Effector CD4-positive, alpha-beta T cell (primary cell): ENCODE data around the gene CUL5.
"Not testable (repeated sequence)": the region's sequence is repeated elsewhere in the genome, so short reads cannot be mapped to it uniquely, and the experiment has no call there.

Source experiments
- DNase-seq: peaks from one replicate; pipeline ENCODE4 v3.0.0-alpha.2; 2020

Gene CUL5

GRCh38 chr11:108025387-108026080, 16.8 kb downstream of the CUL5 start:
- DNase-seq = no peak

GRCh38 chr11:108027057-108027456, 18.4 kb downstream of the CUL5 start:
- no peak for DNase-seq

- not testable (repeated sequence) for DNase-seq
These were observed 20.2 kb downstream of the CUL5 start for GRCh38 chr11:108028822-108029441.

- DNase-seq = not testable (repeated sequence)
These were observed 22.9 kb downstream of the CUL5 start for GRCh38 chr11:108031604-108032003.

DNA sequence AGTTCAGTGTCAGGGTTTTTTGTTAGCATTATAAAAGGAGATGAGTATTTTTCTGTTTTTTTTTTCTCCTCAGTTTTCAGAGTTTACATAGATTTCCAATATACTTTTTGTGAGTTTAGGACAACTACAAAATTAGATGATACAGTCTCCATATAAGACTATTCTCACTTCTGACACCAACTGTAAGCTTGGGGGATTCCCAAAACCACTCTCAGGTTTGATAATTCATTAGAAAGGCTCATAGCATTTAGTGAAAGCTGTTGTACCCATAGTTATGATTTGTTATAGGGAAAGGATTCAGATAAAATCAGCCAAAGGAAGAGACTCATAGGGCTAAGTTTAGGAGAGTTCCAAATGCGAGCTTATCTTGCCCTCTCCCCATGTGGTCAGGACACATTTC, 24.1 kb downstream of the CUL5 start:
- no peak for DNase-seq

- no peak for DNase-seq
These were observed 25.3 kb downstream of the CUL5 start for GRCh38 chr11:108034034-108034433.

DNA sequence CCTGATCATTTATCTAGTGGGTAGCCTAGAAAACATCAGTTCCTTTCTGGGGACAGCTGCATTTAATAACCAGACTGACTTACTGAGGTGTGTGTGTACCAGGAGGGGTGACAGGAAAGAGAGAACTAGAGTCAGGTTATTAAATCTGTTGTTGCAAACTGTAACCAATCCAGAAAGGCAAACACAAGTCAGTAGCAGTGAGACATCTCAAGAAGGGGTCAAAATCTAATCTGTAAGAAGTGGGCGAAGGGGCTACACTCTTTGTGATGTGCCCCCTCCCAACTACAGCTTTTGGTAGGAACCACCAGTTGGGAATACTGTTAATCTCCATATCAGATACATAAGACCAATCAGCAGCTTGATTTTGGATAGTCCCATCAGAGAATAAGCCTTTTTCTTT, 26.3 kb downstream of the CUL5 start:
- DNase-seq = no peak

GRCh38 chr11:108035690-108036089, 27.0 kb downstream of the CUL5 start:
- no peak for DNase-seq

- DNase-seq = no peak
These were observed 28.5 kb downstream of the CUL5 start for GRCh38 chr11:108037211-108037610.

DNA sequence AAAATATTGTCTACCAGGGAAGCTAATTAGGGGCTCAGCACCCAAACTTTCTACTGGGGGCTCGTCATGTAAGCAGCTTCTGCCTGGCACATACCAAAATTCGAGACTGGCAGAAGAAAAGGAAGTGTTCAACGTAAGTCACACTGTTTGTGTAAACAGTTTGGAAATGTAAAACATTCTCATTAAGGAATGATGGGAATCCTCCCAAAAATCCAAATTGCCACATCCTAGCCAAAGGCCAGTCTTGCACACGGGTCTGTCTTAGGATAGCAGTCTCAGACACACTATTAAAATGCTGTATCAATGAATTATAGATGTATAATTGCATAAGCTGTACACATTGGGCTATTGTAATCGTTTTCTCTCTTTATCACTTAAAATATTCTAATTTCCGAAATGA, 28.9 kb downstream of the CUL5 start:
- DNase-seq = no peak

- no peak for DNase-seq
These were observed 39.6 kb downstream of the CUL5 start for GRCh38 chr11:108048269-108048668.

- DNase-seq = no peak
These were observed 53.6 kb downstream of the CUL5 start for GRCh38 chr11:108062336-108062735.

DNA sequence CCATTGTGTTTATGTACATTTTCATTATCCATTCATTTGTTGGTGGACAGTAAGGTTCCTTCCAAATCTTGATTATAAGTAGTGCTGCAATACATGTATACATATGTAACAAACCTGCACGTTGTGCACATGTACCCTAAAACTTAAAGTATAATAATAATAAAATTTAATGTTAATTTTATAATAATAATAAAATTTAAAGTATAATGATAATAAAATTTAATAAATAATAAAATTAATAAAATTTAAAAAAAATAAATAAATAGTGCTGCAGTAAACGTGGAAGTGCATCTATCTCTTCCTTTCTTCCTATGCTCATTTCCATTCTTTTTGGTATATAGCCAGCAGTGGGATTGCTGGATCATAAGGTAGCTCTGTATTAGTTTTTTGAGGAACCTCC, 54.7 kb downstream of the CUL5 start:
- DNase-seq = no peak

DNA sequence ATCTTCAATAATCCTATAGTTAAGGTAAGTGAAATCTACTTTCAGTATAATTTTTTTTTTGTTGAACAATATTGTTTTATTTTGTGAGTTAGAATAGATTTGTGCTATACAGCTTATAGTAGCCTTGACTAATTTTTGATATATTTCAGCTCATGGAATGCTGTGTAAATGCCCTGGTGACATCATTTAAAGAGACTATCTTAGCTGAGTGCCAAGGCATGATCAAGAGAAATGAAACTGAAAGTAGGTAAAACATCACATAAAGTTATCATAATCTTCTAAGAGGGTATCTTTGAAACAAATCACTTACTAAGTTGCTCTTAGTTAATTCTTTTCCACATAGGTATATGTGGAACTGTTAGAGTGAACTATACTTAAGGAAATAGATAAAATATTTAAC, 61.2 kb downstream of the CUL5 start:
- no peak for DNase-seq

GRCh38 chr11:108084811-108085210, 76.1 kb downstream of the CUL5 start:
- DNase-seq = no peak

DNA sequence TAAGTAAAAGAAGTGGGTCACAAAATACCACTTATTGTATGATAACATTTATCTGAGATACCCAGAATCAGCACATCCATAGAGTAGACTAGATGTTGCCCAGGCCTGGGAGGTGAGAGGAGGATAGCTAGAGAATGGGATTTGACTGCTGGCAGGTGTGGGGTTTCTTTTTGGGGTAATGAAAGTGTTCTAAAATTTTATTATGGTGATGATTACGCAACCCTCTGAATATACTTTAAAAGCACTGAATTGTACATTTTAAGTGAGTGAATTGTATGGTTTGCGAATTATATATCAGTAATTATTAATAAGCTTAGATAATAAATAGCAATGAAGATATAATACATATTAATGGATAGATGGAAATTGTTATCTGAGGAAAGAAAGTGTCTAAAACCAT, 77.0 kb downstream of the CUL5 start:
- no peak for DNase-seq

DNA sequence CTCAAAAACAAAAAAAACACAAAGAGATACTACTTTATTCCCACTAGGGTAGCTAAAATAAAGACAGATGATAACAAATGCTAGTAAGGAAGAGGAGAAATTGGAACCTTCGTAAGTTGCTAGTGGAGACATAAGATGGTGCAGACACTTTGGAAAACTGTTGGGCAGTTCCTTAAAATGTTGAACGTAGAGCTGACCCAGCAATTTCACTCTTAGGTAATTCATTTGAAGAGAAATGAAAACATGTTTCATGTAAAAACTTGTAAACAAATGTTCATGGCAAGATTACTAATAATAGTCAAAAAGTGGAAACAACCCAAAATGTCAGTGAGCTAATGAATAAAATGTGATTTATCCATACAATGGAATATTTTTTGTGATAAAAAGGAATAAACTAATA, 83.4 kb downstream of the CUL5 start:
- DNase-seq = no peak

DNA sequence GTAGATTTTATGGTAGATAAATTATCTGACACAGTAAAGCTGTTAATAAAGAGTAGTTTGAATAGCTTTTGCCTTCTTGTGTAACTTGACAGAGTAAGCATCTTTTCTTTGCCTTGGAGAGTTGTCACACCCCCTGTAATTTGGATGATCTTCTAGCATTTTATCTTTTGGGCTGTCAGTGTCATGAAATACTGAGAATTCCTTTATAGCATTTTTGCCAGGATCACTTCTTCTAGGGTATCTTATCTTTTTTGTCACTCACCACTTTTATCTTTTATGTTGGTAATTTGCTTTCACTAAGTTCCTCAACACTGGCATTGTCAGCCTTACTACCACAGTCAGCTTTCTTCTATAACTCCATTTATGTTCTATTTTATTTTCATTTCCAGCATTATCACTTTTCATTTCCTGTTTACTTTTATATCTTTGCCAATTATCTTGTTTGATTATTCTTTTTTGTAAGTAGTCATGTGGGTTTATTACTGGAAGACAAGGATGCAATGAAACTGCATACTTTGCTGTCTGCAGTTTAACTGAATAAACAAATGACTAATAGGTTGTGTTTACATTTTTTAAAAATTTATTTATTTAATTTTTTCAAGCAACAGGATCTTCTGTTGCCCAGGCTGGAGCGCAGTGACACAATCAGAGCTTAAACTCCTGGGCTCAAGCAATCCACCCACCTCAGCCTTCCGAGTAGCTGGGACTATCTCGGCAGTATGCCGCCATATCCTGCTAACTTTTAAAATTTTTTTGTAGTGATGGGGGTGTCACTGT, 84.6 kb downstream of the CUL5 start:
- no peak for DNase-seq

DNA sequence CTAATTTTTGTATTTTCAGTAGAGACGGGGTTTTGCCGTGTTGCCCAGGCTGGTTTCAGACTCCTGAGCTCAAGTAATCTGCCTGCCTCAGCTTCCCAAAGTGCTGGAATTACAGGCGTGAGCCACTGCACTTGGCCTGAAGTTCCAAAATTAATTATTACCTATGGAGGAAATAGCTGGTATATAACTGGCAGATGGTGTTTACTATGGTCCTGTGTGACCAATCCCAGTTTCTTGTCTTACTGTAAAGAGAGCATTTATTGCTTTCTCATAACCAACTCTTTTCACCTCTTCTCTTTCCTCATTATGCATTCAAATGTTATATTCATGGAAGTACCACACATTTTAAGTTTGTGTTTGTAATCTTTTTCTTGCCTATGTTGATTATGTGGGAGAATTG, 88.5 kb downstream of the CUL5 start:
- DNase-seq = no peak

- no peak for DNase-seq
These were observed 92.5 kb downstream of the CUL5 start for GRCh38 chr11:108101090-108101775.

DNA sequence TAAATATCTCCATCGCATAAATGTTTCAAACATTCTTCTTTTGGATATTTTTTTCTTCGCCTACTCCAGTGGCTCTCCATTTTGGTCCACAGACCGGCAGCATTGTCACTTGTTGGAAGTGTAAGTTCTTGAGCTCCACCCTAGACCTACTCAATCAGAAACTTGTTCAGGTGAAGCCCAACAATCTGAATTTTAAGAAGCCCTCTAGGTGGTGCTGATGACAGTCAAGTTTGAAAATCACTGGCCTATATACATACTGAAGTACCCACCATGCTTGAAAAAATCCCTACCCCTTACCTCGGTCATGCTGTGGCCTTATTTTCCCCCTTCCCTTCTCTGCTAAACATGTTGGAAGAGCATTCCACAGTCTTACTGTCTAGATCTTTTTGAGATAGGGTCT, 102.4 kb downstream of the CUL5 start:
- DNase-seq = no peak

DNA sequence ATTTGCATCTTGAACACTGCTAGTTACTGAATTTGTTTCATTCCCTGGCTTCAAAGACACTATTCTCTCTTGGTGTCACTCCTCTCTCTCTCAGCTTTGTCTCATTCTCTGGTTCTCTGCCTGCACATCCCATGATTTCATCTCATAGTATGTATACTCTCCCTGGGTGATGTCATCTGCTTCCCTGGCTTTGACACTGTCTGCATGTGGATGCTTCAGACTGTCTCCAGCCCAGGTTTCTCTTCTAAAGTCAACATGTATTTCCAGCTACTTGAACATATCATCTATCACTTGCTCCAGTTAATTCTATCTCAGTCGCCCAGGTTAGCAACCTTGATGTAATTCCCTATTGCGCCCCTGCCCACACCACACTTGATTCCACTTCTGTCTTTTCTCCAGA, 103.4 kb downstream of the CUL5 start:
- DNase-seq = no peak

DNA sequence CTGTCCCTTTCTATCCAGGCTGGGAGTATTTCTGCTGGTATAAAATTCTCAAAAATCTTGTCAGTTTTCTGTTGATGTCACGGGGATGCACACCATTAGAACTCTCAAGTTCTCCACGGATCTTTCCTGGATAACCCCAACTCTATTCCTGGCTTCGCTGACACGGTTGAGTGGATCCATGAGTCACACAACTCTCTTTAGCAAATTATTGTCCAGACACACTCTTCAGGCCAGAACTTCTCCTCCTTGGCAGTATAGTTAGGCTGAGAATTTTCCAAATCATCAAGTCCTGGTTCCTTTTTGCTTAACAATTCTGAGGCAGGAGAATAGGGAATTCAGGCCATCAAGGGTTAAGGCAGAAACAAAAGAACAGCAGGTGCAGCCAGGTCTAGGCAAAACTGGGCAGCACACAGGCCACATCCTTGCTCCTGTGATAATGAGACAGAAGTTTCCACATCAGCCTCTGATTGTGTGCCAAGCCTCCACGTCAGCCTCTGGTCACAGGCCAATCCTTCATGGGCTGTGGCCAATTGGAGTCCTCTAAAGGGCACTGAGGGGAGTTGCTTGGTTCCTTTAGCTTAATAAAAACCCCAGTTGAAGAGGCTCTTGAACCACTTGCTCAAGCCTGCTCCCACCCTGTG, 106.9 kb downstream of the CUL5 start:
- no peak for DNase-seq
